IMR-90 (cell line): ENCODE measurements around the gene ORMDL2. TPM values are rescaled to one million over a fixed set of nuclear protein-coding genes. Genes with fewer than 3 reads are reported as not detected.
A peak's percentile ranks its signal among the peaks of the same experiment; 100 is the strongest.

ENCODE experiments used
- ATAC-seq: fragments of 200-7000 bp; cut with Tn5 transposase; 2 replicates; pipeline ENCODE4 v1.9.1; 2020; ENCODE audit warnings: low read depth, mild to moderate bottlenecking, moderate library complexity
- BruUV-seq: library from RNA; stranded (reverse); fragments of 400-500 nt; replicated peaks from 2 replicates; lab custom pipeline; 2021; lab: Mats Ljungman, UMichigan
- CTCF ChIA-PET: fragments of 300-600 bp; formaldehyde crosslinking; extraction: SDS; loops from one replicate; lab custom pipeline; 2021; ENCODE audit warnings: antibody characterized with exemption; lab: Yijun Ruan, JAX
- POLR2A ChIA-PET: fragments of 300-600 bp; sonication (Branson Sonifier 250); formaldehyde crosslinking; loops from one replicate; lab custom pipeline; 2022; ENCODE audit warnings: antibody characterized with exemption; ENCODE audit not compliant: unreplicated experiment; lab: Charles Lee
- DNase-seq: peaks from one replicate; pipeline ENCODE4 v3.0.0; 2013
- H2AFZ ChIP-seq: replicated peaks from 2 replicates; pipeline ENCODE3; 2013; ENCODE audit warnings: low read length, mild to moderate bottlenecking; ENCODE audit not compliant: poor library complexity
- H2AK5ac ChIP-seq: 2 replicates; pipeline ENCODE4 v1.6.1; 2013; ENCODE audit warnings: low read depth, low read length, inconsistent platforms
- H2AK9ac ChIP-seq: replicated peaks from 2 replicates; pipeline ENCODE3; 2013; ENCODE audit warnings: mild to moderate bottlenecking, low read depth, low read length, moderate library complexity; ENCODE audit not compliant: poor library complexity
- H2BK120ac ChIP-seq: 2 replicates; pipeline ENCODE4 v1.6.1; 2013; ENCODE audit warnings: low read depth, low read length, inconsistent platforms
- H2BK15ac ChIP-seq: 3 replicates; pipeline ENCODE4 v1.6.1; 2013; ENCODE audit warnings: low read depth, low read length, inconsistent platforms
- H2BK20ac ChIP-seq: 2 replicates; pipeline ENCODE4 v1.6.1; 2013; ENCODE audit warnings: low read depth, mild to moderate bottlenecking, inconsistent platforms, low read length, moderate library complexity
- H2BK5ac ChIP-seq: 2 replicates; pipeline ENCODE4 v1.6.1; 2013; ENCODE audit warnings: mild to moderate bottlenecking, low read depth, low read length, inconsistent platforms; ENCODE audit not compliant: poor library complexity, severe bottlenecking
- H3K14ac ChIP-seq: replicated peaks from 2 replicates; pipeline ENCODE4 v1.6.1; 2013; ENCODE audit warnings: low read depth, low read length, inconsistent platforms
- H3K18ac ChIP-seq: 2 replicates; pipeline ENCODE4 v1.6.1; 2013; ENCODE audit warnings: low read depth, low read length, control low read depth
- H3K23ac ChIP-seq: 2 replicates; pipeline ENCODE4 v1.6.1; 2013; ENCODE audit warnings: low read depth, low read length, inconsistent platforms
- H3K27ac ChIP-seq: 2 replicates; pipeline ENCODE4 v1.5.1; 2013; ENCODE audit warnings: mild to moderate bottlenecking, control low read depth, low read length; ENCODE audit not compliant: insufficient read depth
- H3K27me3 ChIP-seq: 2 replicates; pipeline ENCODE4 v1.6.1; 2013; ENCODE audit warnings: low read length; ENCODE audit not compliant: control insufficient read depth, insufficient read depth
- H3K36me3 ChIP-seq: 2 replicates; pipeline ENCODE4 v1.6.1; 2013; ENCODE audit warnings: low read length, mixed read lengths; ENCODE audit not compliant: control insufficient read depth, insufficient read depth
- H3K4ac ChIP-seq: 2 replicates; pipeline ENCODE4 v1.6.1; 2013; ENCODE audit warnings: low read depth, low read length, inconsistent platforms
- H3K4me1 ChIP-seq: 2 replicates; pipeline ENCODE4 v1.6.1; 2013; ENCODE audit warnings: low read length, mixed read lengths; ENCODE audit not compliant: control insufficient read depth, insufficient read depth
- H3K4me2 ChIP-seq: 2 replicates; pipeline ENCODE4 v1.6.1; 2013; ENCODE audit warnings: low read depth, mild to moderate bottlenecking, control low read depth, low read length, moderate library complexity
- H3K4me3 ChIP-seq: 2 replicates; pipeline ENCODE4 v1.5.1; 2013; ENCODE audit warnings: low read depth, mild to moderate bottlenecking, control low read depth, low read length, moderate library complexity; ENCODE audit not compliant: insufficient read depth
- H3K56ac ChIP-seq: 2 replicates; pipeline ENCODE4 v1.6.1; 2013; ENCODE audit warnings: low read length, inconsistent platforms; ENCODE audit not compliant: insufficient read depth; ENCODE audit errors: extremely low read depth
- H3K79me1 ChIP-seq, 2 experiments: 2 replicates each; pipeline ENCODE4 v1.6.1; 2013; ENCODE audit warnings: low read length in 2 of 2, inconsistent platforms in 1 of 2, low read depth in 1 of 2
- H3K9ac ChIP-seq: 2 replicates; pipeline ENCODE4 v1.6.1; 2013; ENCODE audit warnings: low read depth, low read length, control low read depth
- H3K9me1 ChIP-seq: 2 replicates; pipeline ENCODE4 v1.6.1; 2013; ENCODE audit warnings: low read length, inconsistent platforms; ENCODE audit not compliant: insufficient read depth
- H3K9me3 ChIP-seq: 2 replicates; pipeline ENCODE4 v1.6.1; 2013; ENCODE audit warnings: low read length; ENCODE audit not compliant: control insufficient read depth, insufficient read depth
- H4K20me1 ChIP-seq: 2 replicates; pipeline ENCODE4 v1.6.1; 2013; ENCODE audit warnings: low read length, inconsistent platforms; ENCODE audit not compliant: insufficient read depth
- H4K5ac ChIP-seq: 2 replicates; pipeline ENCODE4 v1.6.1; 2013; ENCODE audit warnings: mild to moderate bottlenecking, low read depth, low read length, control low read depth
- H4K8ac ChIP-seq, 2 experiments: 2 replicates each; pipeline ENCODE4 v1.6.1; 2013; ENCODE audit warnings: low read depth in 2 of 2, low read length in 2 of 2, control low read depth in 1 of 2, inconsistent platforms in 1 of 2
- H4K91ac ChIP-seq: 2 replicates; pipeline ENCODE4 v1.6.1; 2013; ENCODE audit warnings: low read depth, low read length, inconsistent platforms; ENCODE audit not compliant: insufficient read depth
- BHLHE40 ChIP-seq: fragments of 150-350 bp; IDR thresholded peaks from 2 replicates; pipeline ENCODE4 v1.6.1; 2016; ENCODE audit warnings: mild to moderate bottlenecking, low read depth, low read length
- CEBPB ChIP-seq: IDR thresholded peaks from 2 replicates; pipeline ENCODE4 v1.6.1; 2012; ENCODE audit warnings: low read depth, low read length, improper control_type of control experiment
- CHD1 ChIP-seq: IDR thresholded peaks from 2 replicates; pipeline ENCODE4 v1.6.1; 2012; ENCODE audit warnings: low read depth, low read length, improper control_type of control experiment
- FOS ChIP-seq: fragments of 150-350 bp; IDR thresholded peaks from 2 replicates; pipeline ENCODE4 v1.6.1; 2016; ENCODE audit warnings: low read depth, low read length
- MAFK ChIP-seq: IDR thresholded peaks from 2 replicates; pipeline ENCODE4 v1.6.1; 2012; ENCODE audit warnings: low read depth, low read length, improper control_type of control experiment
- MAZ ChIP-seq: IDR thresholded peaks from 2 replicates; pipeline ENCODE4 v1.6.1; 2012; ENCODE audit warnings: low read depth, mild to moderate bottlenecking, low read length, improper control_type of control experiment, moderate library complexity, borderline replicate concordance
- MXI1 ChIP-seq: IDR thresholded peaks from 2 replicates; pipeline ENCODE4 v1.6.1; 2012; ENCODE audit warnings: low read depth, mild to moderate bottlenecking, low read length, moderate library complexity, borderline replicate concordance
- NFE2L2 ChIP-seq: fragments of 150-350 bp; IDR thresholded peaks from 2 replicates; pipeline ENCODE4 v1.6.1; 2016; ENCODE audit warnings: low read depth, mild to moderate bottlenecking, low read length
- POLR2A ChIP-seq: IDR thresholded peaks from 2 replicates; pipeline ENCODE4 v1.6.1; 2012; ENCODE audit warnings: mild to moderate bottlenecking, low read depth, low read length
- RAD21 ChIP-seq: IDR thresholded peaks from 2 replicates; pipeline ENCODE4 v1.6.1; 2012; ENCODE audit warnings: low read length, improper control_type of control experiment
- RCOR1 ChIP-seq: IDR thresholded peaks from 2 replicates; pipeline ENCODE4 v1.6.1; 2012; ENCODE audit warnings: mild to moderate bottlenecking, low read length, improper control_type of control experiment; ENCODE audit not compliant: insufficient replicate concordance
- RFX5 ChIP-seq: IDR thresholded peaks from 2 replicates; pipeline ENCODE4 v1.8.0; 2012; ENCODE audit warnings: low read depth, mild to moderate bottlenecking, low read length, moderate library complexity
- SMC3 ChIP-seq: fragments of 150-350 bp; IDR thresholded peaks from 2 replicates; pipeline ENCODE4 v1.6.1; 2016; ENCODE audit warnings: low read depth, mild to moderate bottlenecking, antibody characterized with exemption, low read length, moderate library complexity
- WGBS, 2 experiments: methylation state at CpG; one replicate each; pipeline versions ENCODE4 v1.1.5 to v1.1.7; 2013; ENCODE audit warnings: missing lambda C conversion rate in 2 of 2; ENCODE audit not compliant: insufficient read length in 1 of 2; ENCODE audit errors: extremely low coverage in 2 of 2; 5-methylcytosine and 5-hydroxymethylcytosine counted together
- dilution Hi-C: fragments of 300-500 bp; cut with HindIII; formaldehyde crosslinking; loops from one replicate; pipeline ENCODE4 v1.14.3; 2018; ENCODE audit warnings: low sequenced_read_pairs; ENCODE audit not compliant: unreplicated experiment
- in situ Hi-C: fragments of 300-500 bp; cut with MboI; formaldehyde crosslinking; loops from 3 replicates; pipeline ENCODE4 v1.14.3; 2019; ENCODE audit warnings: low sequenced_read_pairs, inconsistent platforms, mixed read lengths
- intact Hi-C: fragments of 100-400 bp; cut with micrococcal nuclease; formaldehyde crosslinking; loops from 2 replicates; pipeline ENCODE4 v1.10.0; 2022
- polyA plus RNA-seq, 3 experiments: library from polyadenylated mRNA; depleted of rRNA; stranded (reverse); fragments of >200 nt; gene quantifications; 2 replicates each; pipeline ENCODE4 v1.2.3, GENCODE V29; 2012; ENCODE audit warnings: low replicate concordance in 1 of 3
- total RNA-seq: library from RNA; depleted of rRNA; stranded (reverse); fragments of >200 nt; gene quantifications from 2 replicates; pipeline ENCODE4 v1.2.3, GENCODE V29; 2012
- TF ChIP-seq, protein P1 (sequence below): fragments of 150-350 bp; IDR thresholded peaks from 2 replicates; pipeline ENCODE4 v1.6.1; 2016; ENCODE audit warnings: low read depth, mild to moderate bottlenecking, low read length, moderate library complexity, borderline replicate concordance

The ORMDL2 gene
- total and polyA plus RNA-seq, 2 of the 4 experiments (the other 2 are of a cell fraction) = 20.4 to 39.7 TPM

GRCh38 chr12:55797550-55797949 is 20.3 kb upstream of the ORMDL2 start:
- Histone ChIP-seq H4K91ac (no peak overlapping the region), H3K9me3 (no peaks in the 10 kb centered on the region), H3K9ac (no peak overlapping the region), H3K4me3 (no peak overlapping the region), H3K14ac (no peak overlapping the region), H2BK20ac (no peak overlapping the region), H3K36me3 (peaks cover 33% of the 10 kb centered on the region), H3K56ac (no peak overlapping the region), H2AK5ac (no peak overlapping the region), H2AFZ (no peak overlapping the region), H4K5ac (no peak overlapping the region), H3K4me2 (no peak overlapping the region), H2BK5ac (no peak overlapping the region), H3K9me1 (no peaks in the 10 kb centered on the region), H3K4me1 (no peaks in the 10 kb centered on the region; the same call in 1 of the 2 replicates), H3K79me1 (peaks cover 32 to 35% of the 10 kb centered on the region in 2 experiments), H3K18ac (no peak overlapping the region), H3K27ac (no peak overlapping the region), H4K8ac (no peak overlapping the region), H2AK9ac (no peak overlapping the region), H2BK15ac (no peak overlapping the region), H3K23ac (no peak overlapping the region), H3K4ac (no peak overlapping the region), H2BK120ac (no peak overlapping the region), H3K27me3 (no peaks in the 10 kb centered on the region), H4K20me1 (peaks cover 8% of the 10 kb centered on the region)
- whole genome bisulfite sequencing, 2 experiments = 83 to 100% methylated on average over 1 to 2 of the region's 4 CpGs
- dilution Hi-C loops = no loop called here
- TF ChIP-seq RAD21 = no peak
- TF ChIP-seq CEBPB = no peak
- no peak for TF ChIP-seq RCOR1
- TF ChIP-seq MXI1 = no peak
- TF ChIP-seq BHLHE40 = no peak
- no peak for TF ChIP-seq MAFK
- no peak for TF ChIP-seq MAZ
- TF ChIP-seq, protein P1, sequence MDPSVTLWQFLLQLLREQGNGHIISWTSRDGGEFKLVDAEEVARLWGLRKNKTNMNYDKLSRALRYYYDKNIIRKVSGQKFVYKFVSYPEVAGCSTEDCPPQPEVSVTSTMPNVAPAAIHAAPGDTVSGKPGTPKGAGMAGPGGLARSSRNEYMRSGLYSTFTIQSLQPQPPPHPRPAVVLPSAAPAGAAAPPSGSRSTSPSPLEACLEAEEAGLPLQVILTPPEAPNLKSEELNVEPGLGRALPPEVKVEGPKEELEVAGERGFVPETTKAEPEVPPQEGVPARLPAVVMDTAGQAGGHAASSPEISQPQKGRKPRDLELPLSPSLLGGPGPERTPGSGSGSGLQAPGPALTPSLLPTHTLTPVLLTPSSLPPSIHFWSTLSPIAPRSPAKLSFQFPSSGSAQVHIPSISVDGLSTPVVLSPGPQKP = no peak
- TF ChIP-seq RFX5 = no peak
- TF ChIP-seq SMC3 = no peak
- no peak for TF ChIP-seq NFE2L2
- TF ChIP-seq CHD1 = no peak
- no peak for TF ChIP-seq FOS
- no peak for TF ChIP-seq POLR2A
- no TSS peak for BruUV-seq
- ATAC-seq (peak; percentile 40; the same call in 1 of the 2 replicates), DNase-seq (peak; percentile 6)
- ChIA-PET CTCF (interaction anchor here (0.5 to 2.8 kb wide), 5 partner anchors 9 to 59 kb away, joined by 3 to 7 read pairs (median 3); partner anchors contain the start of genes ORMDL2 and SARNP), POLR2A (no interaction called here)
- intact Hi-C loops = loop anchor here (1.0 kb wide), 1 partner anchor 59 kb away; no protein-coding TSS in a partner anchor
- in situ Hi-C loops = no loop called here
